ENCODE data around the gene CDS2.

CDS2 gene

DNA sequence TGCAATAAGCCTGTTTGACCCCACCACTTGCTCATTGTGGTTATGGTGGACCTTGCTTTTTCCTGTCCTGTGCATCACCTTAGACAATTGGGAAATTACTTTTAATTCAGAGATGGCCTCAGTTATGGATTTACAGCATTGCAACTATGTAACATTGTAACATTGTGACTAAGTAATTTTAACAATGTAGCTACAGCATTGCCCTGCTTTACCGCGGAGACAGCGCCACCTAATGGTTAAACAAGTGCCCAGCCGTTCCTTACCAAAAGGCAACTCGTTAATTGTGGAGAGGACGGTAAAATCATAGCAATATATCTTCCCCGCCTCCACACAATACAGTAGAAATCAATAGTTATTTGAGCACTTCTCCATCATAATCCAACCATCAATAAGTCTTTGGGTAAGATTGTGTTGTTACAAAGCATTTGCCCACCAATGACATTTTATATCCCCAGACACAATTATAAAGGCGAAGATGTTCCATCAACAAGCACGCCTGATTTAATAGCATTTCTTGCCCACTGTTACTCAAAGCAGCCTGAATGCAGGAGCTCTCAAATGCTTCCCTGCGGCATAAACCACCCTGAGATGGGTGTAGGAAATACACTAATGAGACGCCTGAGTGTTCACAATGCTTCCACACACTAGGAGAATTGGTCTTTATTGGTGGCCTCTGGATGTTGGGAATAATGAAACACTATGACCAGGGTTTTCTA is 96.3 kb downstream of the CDS2 start:
- Mint-ChIP-seq H3K36me3 (ENCODE audit: low read depth) (no peaks in the 10 kb centered on the region), H3K4me3 (no peak overlapping the region), H3K9me3 (no peaks in the 10 kb centered on the region), H3K27ac (no peak overlapping the region), H3K4me1 (no peaks in the 10 kb centered on the region), H3K27me3 (ENCODE audit: low read depth) (no peaks in the 10 kb centered on the region)
- TF ChIP-seq, protein P1, sequence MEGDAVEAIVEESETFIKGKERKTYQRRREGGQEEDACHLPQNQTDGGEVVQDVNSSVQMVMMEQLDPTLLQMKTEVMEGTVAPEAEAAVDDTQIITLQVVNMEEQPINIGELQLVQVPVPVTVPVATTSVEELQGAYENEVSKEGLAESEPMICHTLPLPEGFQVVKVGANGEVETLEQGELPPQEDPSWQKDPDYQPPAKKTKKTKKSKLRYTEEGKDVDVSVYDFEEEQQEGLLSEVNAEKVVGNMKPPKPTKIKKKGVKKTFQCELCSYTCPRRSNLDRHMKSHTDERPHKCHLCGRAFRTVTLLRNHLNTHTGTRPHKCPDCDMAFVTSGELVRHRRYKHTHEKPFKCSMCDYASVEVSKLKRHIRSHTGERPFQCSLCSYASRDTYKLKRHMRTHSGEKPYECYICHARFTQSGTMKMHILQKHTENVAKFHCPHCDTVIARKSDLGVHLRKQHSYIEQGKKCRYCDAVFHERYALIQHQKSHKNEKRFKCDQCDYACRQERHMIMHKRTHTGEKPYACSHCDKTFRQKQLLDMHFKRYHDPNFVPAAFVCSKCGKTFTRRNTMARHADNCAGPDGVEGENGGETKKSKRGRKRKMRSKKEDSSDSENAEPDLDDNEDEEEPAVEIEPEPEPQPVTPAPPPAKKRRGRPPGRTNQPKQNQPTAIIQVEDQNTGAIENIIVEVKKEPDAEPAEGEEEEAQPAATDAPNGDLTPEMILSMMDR (IDR thresholded peaks at IDR 0.05; ENCODE audit: unreplicated experiment in 3 of 3) = peak; percentile 62 to 74 (median 69)

DNA sequence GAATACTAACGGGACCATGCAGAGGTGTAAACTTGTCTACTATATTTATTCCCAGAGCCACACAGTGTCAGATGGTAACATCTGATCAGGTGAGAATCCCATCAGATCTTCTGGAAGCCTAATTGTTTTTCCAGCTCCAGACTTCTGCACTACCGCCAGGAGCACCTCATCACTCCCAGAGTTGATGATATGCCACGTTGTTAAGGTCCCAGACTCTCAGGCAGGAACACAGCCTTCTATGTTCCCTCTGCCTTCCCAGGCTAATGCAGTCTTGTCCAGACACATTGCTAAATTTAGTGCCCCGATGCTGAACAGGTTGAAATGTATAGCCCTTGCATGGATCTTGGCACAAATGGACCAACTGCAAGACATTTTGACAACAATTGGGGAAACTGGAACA is 103.7 kb downstream of the CDS2 start:
- H3K36me3 Mint-ChIP-seq (ENCODE audit: low read depth) = no peaks in the 10 kb centered on the region
- H3K27ac Mint-ChIP-seq = no peak overlapping the region
- TF ChIP-seq, protein P1 (IDR thresholded peaks at IDR 0.05; ENCODE audit: unreplicated experiment in 3 of 3) = no peak
- no peaks in the 10 kb centered on the region for H3K4me1 Mint-ChIP-seq
- peaks cover 4% of the 10 kb centered on the region for H3K27me3 Mint-ChIP-seq (ENCODE audit: low read depth)
- no peaks in the 10 kb centered on the region for H3K9me3 Mint-ChIP-seq
- no peak overlapping the region for H3K4me3 Mint-ChIP-seq

DNA sequence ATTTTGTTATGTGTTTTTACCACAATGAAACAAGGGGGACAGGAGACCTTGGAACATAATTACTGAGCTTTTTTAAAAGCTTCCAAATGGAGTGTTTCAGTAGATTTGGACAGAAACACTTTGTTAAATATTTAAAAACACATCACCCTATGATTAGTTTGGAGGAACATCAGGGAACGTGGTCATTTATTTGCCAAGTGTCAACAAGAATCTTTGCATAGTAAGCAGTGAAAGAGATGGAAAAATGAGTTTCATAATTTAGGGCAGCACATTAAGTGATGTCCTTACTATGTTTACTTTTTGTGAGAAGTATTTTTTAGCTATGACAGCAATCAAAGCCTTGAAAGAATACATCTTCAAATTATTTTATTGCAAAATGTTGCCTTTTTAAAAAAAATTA is 107.3 kb downstream of the CDS2 start:
- Mint-ChIP-seq H3K9me3 (peaks cover 4% of the 10 kb centered on the region), H3K4me1 (no peaks in the 10 kb centered on the region), H3K27ac (no peak overlapping the region), H3K4me3 (no peak overlapping the region), H3K36me3 (ENCODE audit: low read depth) (no peaks in the 10 kb centered on the region), H3K27me3 (ENCODE audit: low read depth) (peaks cover 4% of the 10 kb centered on the region)
- TF ChIP-seq, protein P1 (IDR thresholded peaks at IDR 0.05; ENCODE audit: unreplicated experiment in 3 of 3) = no peak

DNA sequence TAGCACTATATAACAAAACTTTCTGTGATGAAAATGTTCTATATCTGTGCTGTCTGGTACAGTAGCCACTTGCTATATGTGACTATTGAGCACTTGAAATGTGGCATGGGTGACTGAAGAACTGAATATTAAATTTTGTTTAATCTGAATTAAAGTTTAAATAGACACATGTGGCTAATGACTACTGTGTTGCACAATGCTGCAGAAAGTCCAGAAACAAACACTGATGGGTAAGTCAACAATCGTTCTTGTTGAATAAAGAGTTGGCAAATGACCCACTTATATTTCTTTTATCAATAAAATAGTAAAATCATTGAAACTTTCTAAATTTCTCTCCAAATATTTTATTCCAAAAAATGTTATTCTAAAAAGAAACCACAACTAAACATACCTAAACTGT is 108.2 kb downstream of the CDS2 start:
- peaks cover 4% of the 10 kb centered on the region for H3K9me3 Mint-ChIP-seq
- no peak overlapping the region for H3K4me3 Mint-ChIP-seq
- H3K27me3 Mint-ChIP-seq (ENCODE audit: low read depth) = peaks cover 7% of the 10 kb centered on the region

More for the DNA sequence above, 108.2 kb downstream of the CDS2 start:
- TF ChIP-seq, protein P1 (IDR thresholded peaks at IDR 0.05; ENCODE audit: unreplicated experiment in 3 of 3) = no peak
- H3K27ac Mint-ChIP-seq = no peak overlapping the region
- no peaks in the 10 kb centered on the region for H3K36me3 Mint-ChIP-seq (ENCODE audit: low read depth)
- H3K4me1 Mint-ChIP-seq = no peaks in the 10 kb centered on the region

Data from nephron (organoid).